Kidney epithelial cell (primary cell): ENCODE data around the gene MYO10. TPM values are rescaled to one million over a fixed set of nuclear protein-coding genes. Genes with fewer than 3 reads are reported as not detected.

ENCODE experiments used
- DNase-seq: peaks from one replicate; pipeline ENCODE4 v3.0.0-alpha.2; 2010; ENCODE audit warnings: low read depth
- H3K27me3 ChIP-seq: 2 replicates; pipeline ENCODE4 v1.6.0; 2011; ENCODE audit warnings: low read length; ENCODE audit not compliant: control insufficient read depth, insufficient read depth
- H3K36me3 ChIP-seq: 2 replicates; pipeline ENCODE4 v1.5.1; 2011; ENCODE audit warnings: low read length; ENCODE audit not compliant: control insufficient read depth, insufficient read depth
- H3K4me3 ChIP-seq: 2 replicates; pipeline ENCODE4 v1.5.1; 2011; ENCODE audit warnings: low read depth, mild to moderate bottlenecking, control low read depth, low read length
- CTCF ChIP-seq: IDR thresholded peaks from 2 replicates; pipeline ENCODE4 v1.5.1; 2011; ENCODE audit warnings: mild to moderate bottlenecking, moderate library complexity, low read length, control low read depth, inconsistent platforms; ENCODE audit not compliant: insufficient read depth, poor library complexity, severe bottlenecking
- total RNA-seq: library from RNA; depleted of rRNA; stranded (reverse); fragments of >200 nt; gene quantifications from 2 replicates; pipeline ENCODE4 v1.2.3, GENCODE V29; 2015

Gene MYO10
- total RNA-seq, 1 donor from 2014 or later = 80.3 TPM

- Histone ChIP-seq H3K4me3 (no peak overlapping the region), H3K36me3 (no peaks in the 10 kb centered on the region), H3K27me3 (no peaks in the 10 kb centered on the region)
- no peak for DNase-seq
- no peak for TF ChIP-seq CTCF
These were observed 240.3 kb downstream of the MYO10 start for GRCh38 chr5:16695779-16696178.

- Histone ChIP-seq H3K36me3 (no peaks in the 10 kb centered on the region), H3K4me3 (no peak overlapping the region), H3K27me3 (no peaks in the 10 kb centered on the region)
- TF ChIP-seq CTCF = no peak
- DNase-seq = no peak
These were observed 242.2 kb downstream of the MYO10 start for GRCh38 chr5:16693879-16694278.

GRCh38 chr5:16691731-16692130 lies 244.4 kb downstream of the MYO10 start:
- H3K27me3 ChIP-seq = no peaks in the 10 kb centered on the region
- H3K36me3 ChIP-seq = no peaks in the 10 kb centered on the region
- H3K4me3 ChIP-seq = no peak overlapping the region
- TF ChIP-seq CTCF = no peak
- DNase-seq = no peak

GRCh38 chr5:16690243-16690852 lies 245.7 kb downstream of the MYO10 start:
- Histone ChIP-seq H3K4me3 (no peak overlapping the region), H3K27me3 (no peaks in the 10 kb centered on the region), H3K36me3 (no peaks in the 10 kb centered on the region)
- peak; percentile 83 for TF ChIP-seq CTCF
- no peak for DNase-seq

GRCh38 chr5:16687898-16688297 lies 248.2 kb downstream of the MYO10 start:
- no peak for DNase-seq
- no peak for TF ChIP-seq CTCF
- H3K27me3 ChIP-seq = no peaks in the 10 kb centered on the region
- H3K4me3 ChIP-seq = no peak overlapping the region
- H3K36me3 ChIP-seq = no peaks in the 10 kb centered on the region

- H3K4me3 ChIP-seq = no peak overlapping the region
- no peak for DNase-seq
- TF ChIP-seq CTCF = no peak
- H3K36me3 ChIP-seq = peaks cover 2% of the 10 kb centered on the region
- no peaks in the 10 kb centered on the region for H3K27me3 ChIP-seq
These were observed 251.0 kb downstream of the MYO10 start for GRCh38 chr5:16685069-16685468.
